A673 (cell line): ENCODE results near the gene BNC2.

ENCODE experiments used
- CTCF ChIP-seq: fragments of 300-800, 200-600 bp; sonication (generic); conservative IDR thresholded peaks from 2 replicates; pipeline ENCODE4 v1.5.1; 2017; ENCODE audit warnings: low read depth, mild to moderate bottlenecking, antibody characterized with exemption, low read length, moderate library complexity, mixed read lengths
- EZH2 ChIP-seq: fragments of 200-600 bp; sonication (generic); IDR thresholded peaks from 2 replicates; pipeline ENCODE4 v1.6.1; 2017; ENCODE audit warnings: borderline replicate concordance, low read depth, mild to moderate bottlenecking, mixed read lengths, antibody characterized with exemption, low read length; ENCODE audit not compliant: poor library complexity, severe bottlenecking

DNA sequence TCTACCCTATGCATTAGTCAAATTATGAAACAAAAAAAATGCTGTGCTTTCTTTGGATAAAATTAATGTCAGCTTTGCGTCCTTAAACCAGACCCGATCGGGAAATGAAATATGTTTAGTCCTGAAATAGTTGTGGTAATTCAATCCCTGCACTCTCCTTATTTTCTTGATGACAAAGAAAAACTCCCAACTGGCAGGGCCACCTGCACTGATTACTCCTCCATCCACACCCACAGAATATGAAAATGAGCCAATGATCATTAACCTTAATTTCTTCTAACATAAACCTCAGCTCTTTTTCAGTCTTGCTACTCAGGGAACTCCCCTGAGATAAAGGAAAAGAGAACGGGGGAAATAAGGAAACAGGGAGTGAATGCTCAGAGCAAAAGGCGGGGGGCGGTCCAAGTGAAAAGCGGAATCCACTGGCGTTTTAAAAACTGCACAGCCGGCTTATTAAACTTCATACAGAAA, 245.3 kb downstream of the BNC2 start:
- no peak for TF ChIP-seq CTCF
- no peak for TF ChIP-seq EZH2
